ENCODE data around the gene GMFB. TPM values are rescaled to one million over a fixed set of nuclear protein-coding genes. Genes with fewer than 3 reads are reported as not detected.
A peak's percentile ranks its signal among the peaks of the same experiment; 100 is the strongest.

GMFB gene
- total and polyA plus RNA-seq, 10 of the 15 experiments (the other 5 are each of a cell fraction or from before 2014, with no cell fraction given) = 29.3 to 71.0 (median 50.8) TPM

DNA sequence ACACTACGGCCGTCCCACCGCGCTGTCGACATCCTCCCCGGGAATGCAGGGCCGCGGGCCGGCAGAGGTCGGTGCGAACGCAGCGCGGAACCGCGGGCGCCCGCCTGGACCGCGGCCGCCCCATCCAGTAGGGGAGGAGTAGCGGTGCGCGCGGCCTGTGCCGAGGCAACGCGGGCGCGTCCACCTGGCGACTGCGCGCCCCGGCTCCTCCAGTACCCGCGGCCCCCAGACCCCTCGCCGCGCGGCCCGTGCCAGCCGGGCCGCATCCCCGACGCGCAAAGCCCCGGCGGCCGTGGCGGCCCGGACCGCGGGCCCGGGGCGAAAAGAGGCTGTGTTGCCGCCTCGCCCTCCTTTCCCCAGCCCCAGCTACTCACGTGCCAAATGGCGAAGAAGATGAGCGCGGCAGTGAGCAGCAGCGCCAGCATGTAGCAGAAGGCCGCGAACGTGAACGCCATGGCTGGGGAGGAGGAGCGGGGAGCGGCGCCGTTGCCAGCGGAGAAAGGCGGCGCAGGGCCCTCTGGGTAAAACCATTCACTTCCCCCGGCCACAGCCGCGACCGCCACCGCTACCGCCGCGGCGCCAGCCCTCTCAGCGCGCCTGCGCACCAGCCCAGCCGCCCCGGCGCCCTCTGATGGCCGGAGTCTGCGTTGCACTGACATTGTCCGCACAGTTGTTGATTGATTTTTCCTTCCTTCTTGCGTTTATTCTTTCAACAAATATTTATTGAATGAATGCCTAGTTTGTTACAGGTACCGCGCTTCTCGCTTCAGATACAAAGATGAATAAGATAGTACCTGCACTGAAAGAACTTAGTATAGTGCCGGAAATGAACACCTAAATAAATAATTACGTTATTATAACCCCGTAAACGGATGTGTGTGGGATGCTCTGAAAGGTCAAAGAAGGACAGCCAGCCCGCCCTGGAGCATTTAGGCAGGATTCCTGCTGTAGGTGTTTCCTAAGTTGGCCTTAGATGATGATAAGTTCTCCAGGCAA is 47.6 kb downstream of the GMFB start, which contains the start of gene CNIH1 (continued):
- TF ChIP-seq, protein P1, sequence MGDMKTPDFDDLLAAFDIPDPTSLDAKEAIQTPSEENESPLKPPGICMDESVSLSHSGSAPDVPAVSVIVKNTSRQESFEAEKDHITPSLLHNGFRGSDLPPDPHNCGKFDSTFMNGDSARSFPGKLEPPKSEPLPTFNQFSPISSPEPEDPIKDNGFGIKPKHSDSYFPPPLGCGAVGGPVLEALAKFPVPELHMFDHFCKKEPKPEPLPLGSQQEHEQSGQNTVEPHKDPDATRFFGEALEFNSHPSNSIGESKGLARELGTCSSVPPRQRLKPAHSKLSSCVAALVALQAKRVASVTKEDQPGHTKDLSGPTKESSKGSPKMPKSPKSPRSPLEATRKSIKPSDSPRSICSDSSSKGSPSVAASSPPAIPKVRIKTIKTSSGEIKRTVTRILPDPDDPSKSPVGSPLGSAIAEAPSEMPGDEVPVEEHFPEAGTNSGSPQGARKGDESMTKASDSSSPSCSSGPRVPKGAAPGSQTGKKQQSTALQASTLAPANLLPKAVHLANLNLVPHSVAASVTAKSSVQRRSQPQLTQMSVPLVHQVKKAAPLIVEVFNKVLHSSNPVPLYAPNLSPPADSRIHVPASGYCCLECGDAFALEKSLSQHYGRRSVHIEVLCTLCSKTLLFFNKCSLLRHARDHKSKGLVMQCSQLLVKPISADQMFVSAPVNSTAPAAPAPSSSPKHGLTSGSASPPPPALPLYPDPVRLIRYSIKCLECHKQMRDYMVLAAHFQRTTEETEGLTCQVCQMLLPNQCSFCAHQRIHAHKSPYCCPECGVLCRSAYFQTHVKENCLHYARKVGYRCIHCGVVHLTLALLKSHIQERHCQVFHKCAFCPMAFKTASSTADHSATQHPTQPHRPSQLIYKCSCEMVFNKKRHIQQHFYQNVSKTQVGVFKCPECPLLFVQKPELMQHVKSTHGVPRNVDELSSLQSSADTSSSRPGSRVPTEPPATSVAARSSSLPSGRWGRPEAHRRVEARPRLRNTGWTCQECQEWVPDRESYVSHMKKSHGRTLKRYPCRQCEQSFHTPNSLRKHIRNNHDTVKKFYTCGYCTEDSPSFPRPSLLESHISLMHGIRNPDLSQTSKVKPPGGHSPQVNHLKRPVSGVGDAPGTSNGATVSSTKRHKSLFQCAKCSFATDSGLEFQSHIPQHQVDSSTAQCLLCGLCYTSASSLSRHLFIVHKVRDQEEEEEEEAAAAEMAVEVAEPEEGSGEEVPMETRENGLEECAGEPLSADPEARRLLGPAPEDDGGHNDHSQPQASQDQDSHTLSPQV (IDR thresholded peaks at IDR 0.05) = peak; percentile 48; the same call in 1 of the 2 replicates
- TF ChIP-seq PAX5 (IDR thresholded peaks at IDR 0.05; ENCODE audit: borderline replicate concordance, low read depth, low read length) = peak; percentile 62; the same call in 1 of the 2 replicates
- TF ChIP-seq, protein P2, sequence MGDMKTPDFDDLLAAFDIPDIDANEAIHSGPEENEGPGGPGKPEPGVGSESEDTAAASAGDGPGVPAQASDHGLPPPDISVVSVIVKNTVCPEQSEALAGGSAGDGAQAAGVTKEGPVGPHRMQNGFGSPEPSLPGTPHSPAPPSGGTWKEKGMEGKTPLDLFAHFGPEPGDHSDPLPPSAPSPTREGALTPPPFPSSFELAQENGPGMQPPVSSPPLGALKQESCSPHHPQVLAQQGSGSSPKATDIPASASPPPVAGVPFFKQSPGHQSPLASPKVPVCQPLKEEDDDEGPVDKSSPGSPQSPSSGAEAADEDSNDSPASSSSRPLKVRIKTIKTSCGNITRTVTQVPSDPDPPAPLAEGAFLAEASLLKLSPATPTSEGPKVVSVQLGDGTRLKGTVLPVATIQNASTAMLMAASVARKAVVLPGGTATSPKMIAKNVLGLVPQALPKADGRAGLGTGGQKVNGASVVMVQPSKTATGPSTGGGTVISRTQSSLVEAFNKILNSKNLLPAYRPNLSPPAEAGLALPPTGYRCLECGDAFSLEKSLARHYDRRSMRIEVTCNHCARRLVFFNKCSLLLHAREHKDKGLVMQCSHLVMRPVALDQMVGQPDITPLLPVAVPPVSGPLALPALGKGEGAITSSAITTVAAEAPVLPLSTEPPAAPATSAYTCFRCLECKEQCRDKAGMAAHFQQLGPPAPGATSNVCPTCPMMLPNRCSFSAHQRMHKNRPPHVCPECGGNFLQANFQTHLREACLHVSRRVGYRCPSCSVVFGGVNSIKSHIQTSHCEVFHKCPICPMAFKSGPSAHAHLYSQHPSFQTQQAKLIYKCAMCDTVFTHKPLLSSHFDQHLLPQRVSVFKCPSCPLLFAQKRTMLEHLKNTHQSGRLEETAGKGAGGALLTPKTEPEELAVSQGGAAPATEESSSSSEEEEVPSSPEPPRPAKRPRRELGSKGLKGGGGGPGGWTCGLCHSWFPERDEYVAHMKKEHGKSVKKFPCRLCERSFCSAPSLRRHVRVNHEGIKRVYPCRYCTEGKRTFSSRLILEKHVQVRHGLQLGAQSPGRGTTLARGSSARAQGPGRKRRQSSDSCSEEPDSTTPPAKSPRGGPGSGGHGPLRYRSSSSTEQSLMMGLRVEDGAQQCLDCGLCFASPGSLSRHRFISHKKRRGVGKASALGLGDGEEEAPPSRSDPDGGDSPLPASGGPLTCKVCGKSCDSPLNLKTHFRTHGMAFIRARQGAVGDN (IDR thresholded peaks at IDR 0.05) = peak; percentile 90
- TF ChIP-seq CHD1 (IDR thresholded peaks at IDR 0.05; ENCODE audit: low read depth, low read length) = 0 out of 2 replicates have a peak, but pooled peaks have one; percentile 15
- no peak for TF ChIP-seq STAT3 (IDR thresholded peaks at IDR 0.05; ENCODE audit: low read depth, low read length)
- TF ChIP-seq, protein P3, sequence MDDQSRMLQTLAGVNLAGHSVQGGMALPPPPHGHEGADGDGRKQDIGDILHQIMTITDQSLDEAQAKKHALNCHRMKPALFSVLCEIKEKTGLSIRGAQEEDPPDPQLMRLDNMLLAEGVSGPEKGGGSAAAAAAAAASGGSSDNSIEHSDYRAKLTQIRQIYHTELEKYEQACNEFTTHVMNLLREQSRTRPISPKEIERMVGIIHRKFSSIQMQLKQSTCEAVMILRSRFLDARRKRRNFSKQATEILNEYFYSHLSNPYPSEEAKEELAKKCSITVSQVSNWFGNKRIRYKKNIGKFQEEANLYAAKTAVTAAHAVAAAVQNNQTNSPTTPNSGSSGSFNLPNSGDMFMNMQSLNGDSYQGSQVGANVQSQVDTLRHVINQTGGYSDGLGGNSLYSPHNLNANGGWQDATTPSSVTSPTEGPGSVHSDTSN (IDR thresholded peaks at IDR 0.05; ENCODE audit: insufficient replicate concordance, low read depth, low read length) = peak; percentile 39
- peak; percentile 75 for TF ChIP-seq RUNX3 (IDR thresholded peaks at IDR 0.05; ENCODE audit: low read length)
- TF ChIP-seq BMI1 (IDR thresholded peaks at IDR 0.05; ENCODE audit: borderline replicate concordance) = no peak
- TF ChIP-seq EP300 (IDR thresholded peaks at IDR 0.05; ENCODE audit: borderline replicate concordance in 1 of 2, control insufficient read depth in 1 of 2, low read depth in 2 of 2, low read length in 2 of 2) = peak; percentile 14 to 64; a peak in 1 of 4 replicates
- TF ChIP-seq, protein P4, sequence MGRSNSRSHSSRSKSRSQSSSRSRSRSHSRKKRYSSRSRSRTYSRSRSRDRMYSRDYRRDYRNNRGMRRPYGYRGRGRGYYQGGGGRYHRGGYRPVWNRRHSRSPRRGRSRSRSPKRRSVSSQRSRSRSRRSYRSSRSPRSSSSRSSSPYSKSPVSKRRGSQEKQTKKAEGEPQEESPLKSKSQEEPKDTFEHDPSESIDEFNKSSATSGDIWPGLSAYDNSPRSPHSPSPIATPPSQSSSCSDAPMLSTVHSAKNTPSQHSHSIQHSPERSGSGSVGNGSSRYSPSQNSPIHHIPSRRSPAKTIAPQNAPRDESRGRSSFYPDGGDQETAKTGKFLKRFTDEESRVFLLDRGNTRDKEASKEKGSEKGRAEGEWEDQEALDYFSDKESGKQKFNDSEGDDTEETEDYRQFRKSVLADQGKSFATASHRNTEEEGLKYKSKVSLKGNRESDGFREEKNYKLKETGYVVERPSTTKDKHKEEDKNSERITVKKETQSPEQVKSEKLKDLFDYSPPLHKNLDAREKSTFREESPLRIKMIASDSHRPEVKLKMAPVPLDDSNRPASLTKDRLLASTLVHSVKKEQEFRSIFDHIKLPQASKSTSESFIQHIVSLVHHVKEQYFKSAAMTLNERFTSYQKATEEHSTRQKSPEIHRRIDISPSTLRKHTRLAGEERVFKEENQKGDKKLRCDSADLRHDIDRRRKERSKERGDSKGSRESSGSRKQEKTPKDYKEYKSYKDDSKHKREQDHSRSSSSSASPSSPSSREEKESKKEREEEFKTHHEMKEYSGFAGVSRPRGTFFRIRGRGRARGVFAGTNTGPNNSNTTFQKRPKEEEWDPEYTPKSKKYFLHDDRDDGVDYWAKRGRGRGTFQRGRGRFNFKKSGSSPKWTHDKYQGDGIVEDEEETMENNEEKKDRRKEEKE (IDR thresholded peaks at IDR 0.05) = 0 out of 2 replicates have a peak, but pooled peaks have one; percentile 54
- TF ChIP-seq NFYB (IDR thresholded peaks at IDR 0.05; ENCODE audit: insufficient read depth, low read depth, low read length) = peak; percentile 27; the same call in 1 of the 2 replicates
